RWPE2 (cell line): ENCODE results near the gene MIEF2.

Source experiments
- ATAC-seq: fragments of 200-7000 bp; cut with Tn5 transposase; 3 replicates; pipeline ENCODE4 v1.9.1; 2021; ENCODE audit warnings: low read depth
- DNase-seq: peaks from one replicate; pipeline ENCODE4 v3.0.0-alpha.2; 2020; ENCODE audit warnings: low spot score
- H3K27ac ChIP-seq: fragments of 450-650 bp; 2 replicates; pipeline ENCODE4 v1.5.1; 2017; ENCODE audit warnings: mild to moderate bottlenecking; ENCODE audit not compliant: poor library complexity, severe bottlenecking
- H3K27me3 ChIP-seq: fragments of 250-450 bp; sonication (Bioruptor Pico); 2 replicates; pipeline ENCODE4 v1.5.1; 2021; ENCODE audit warnings: mild to moderate bottlenecking, moderate library complexity; ENCODE audit not compliant: insufficient read depth, poor library complexity, severe bottlenecking
- H3K36me3 ChIP-seq: fragments of 250-450 bp; sonication (Bioruptor Pico); 2 replicates; pipeline ENCODE4 v1.5.1; 2020; ENCODE audit warnings: low read depth, mild to moderate bottlenecking, moderate library complexity
- H3K4me1 ChIP-seq: fragments of 250-450 bp; sonication (Bioruptor Pico); 2 replicates; pipeline ENCODE4 v1.5.1; 2021; ENCODE audit warnings: mild to moderate bottlenecking, moderate library complexity; ENCODE audit not compliant: insufficient read depth, poor library complexity, severe bottlenecking
- H3K4me3 ChIP-seq: fragments of 250-450 bp; sonication (Bioruptor Pico); 2 replicates; pipeline ENCODE4 v1.5.1; 2021; ENCODE audit warnings: mild to moderate bottlenecking, moderate library complexity; ENCODE audit not compliant: severe bottlenecking
- H3K9me3 ChIP-seq: fragments of 250-450 bp; sonication (Bioruptor Pico); 2 replicates; pipeline ENCODE4 v1.5.1; 2021; ENCODE audit warnings: mild to moderate bottlenecking, moderate library complexity; ENCODE audit not compliant: severe bottlenecking
- TF ChIP-seq, protein P1 (sequence below): fragments of 450-650 bp; IDR thresholded peaks from one replicate; pipeline ENCODE4 v1.5.1; 2017; ENCODE audit warnings: mild to moderate bottlenecking, moderate library complexity; ENCODE audit not compliant: poor library complexity, severe bottlenecking

The MIEF2 gene

DNA sequence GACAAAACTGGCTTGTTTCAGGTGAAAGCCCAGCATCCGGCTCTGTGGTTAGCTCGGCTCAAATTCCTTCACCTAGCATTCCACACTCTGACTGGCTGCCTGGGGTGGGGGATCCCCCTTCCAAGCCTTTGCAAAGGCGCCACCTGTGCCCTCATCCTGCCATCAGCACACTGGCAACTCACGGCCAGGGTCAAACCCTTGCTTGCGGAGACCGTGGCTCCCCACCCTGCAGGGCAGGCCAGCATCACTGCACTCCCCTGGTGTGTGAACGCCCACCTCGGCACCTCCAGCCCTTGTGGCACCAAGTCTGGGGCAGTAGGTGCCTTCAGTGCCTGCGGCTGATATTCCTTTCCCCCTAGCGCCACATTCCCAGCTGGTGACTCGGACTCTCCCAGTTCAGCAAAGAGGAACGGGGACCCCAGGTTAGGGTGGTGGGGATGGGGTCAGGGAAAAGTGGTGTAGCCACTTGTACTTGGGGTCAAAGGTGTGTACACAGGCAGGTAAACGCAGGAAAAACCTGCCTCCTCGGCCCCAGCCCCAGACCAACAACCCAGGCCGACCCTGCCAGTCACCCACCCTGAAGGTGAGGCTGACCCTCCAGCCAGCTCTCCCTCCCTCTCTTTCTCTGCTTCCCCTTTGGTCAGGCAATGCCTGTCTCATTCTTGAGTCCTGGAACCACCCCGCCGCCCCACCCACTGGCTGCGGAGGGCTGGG lies 3.0 kb upstream of the MIEF2 start:
- ATAC-seq (peak; percentile 28), DNase-seq (peak; percentile 81)
- peak overlapping the region; percentile 94 for H3K27ac ChIP-seq
- peaks cover 45% of the 10 kb centered on the region for H3K36me3 ChIP-seq
- H3K27me3 ChIP-seq, result no peaks in the 10 kb centered on the region
- peaks cover 17% of the 10 kb centered on the region for H3K4me1 ChIP-seq
- H3K9me3 ChIP-seq, result no peaks in the 10 kb centered on the region
- H3K4me3 ChIP-seq, result peak overlapping the region; percentile 94
- TF ChIP-seq, protein P1, sequence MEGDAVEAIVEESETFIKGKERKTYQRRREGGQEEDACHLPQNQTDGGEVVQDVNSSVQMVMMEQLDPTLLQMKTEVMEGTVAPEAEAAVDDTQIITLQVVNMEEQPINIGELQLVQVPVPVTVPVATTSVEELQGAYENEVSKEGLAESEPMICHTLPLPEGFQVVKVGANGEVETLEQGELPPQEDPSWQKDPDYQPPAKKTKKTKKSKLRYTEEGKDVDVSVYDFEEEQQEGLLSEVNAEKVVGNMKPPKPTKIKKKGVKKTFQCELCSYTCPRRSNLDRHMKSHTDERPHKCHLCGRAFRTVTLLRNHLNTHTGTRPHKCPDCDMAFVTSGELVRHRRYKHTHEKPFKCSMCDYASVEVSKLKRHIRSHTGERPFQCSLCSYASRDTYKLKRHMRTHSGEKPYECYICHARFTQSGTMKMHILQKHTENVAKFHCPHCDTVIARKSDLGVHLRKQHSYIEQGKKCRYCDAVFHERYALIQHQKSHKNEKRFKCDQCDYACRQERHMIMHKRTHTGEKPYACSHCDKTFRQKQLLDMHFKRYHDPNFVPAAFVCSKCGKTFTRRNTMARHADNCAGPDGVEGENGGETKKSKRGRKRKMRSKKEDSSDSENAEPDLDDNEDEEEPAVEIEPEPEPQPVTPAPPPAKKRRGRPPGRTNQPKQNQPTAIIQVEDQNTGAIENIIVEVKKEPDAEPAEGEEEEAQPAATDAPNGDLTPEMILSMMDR, result peak; percentile 29

DNA sequence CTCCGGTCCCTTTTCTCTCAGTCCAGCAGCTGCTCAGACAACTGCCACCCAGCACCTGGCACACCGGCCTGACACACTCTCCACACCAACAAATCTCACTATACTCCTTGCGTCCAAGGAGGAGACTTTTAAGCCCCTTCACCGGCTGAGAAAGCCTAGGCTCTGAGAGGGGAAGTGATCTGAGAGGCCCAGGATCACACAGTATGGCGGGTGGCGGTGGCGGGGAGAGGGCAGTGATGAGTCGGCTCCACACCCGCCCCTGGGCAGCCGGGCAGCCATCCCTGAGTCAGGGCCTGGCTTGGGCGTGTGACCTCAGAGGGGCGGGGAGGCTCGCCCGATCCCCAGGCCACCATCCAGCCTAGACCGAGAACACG lies 2.5 kb upstream of the MIEF2 start:
- Histone ChIP-seq H3K27ac (peak overlapping the region; percentile 94), H3K9me3 (no peaks in the 10 kb centered on the region), H3K27me3 (no peaks in the 10 kb centered on the region), H3K4me3 (peak overlapping the region; percentile 94), H3K4me1 (peaks cover 17% of the 10 kb centered on the region), H3K36me3 (peaks cover 42% of the 10 kb centered on the region)
- TF ChIP-seq, protein P1, result no peak
- peak; percentile 61 for ATAC-seq
- DNase-seq, result peak; percentile 88

DNA sequence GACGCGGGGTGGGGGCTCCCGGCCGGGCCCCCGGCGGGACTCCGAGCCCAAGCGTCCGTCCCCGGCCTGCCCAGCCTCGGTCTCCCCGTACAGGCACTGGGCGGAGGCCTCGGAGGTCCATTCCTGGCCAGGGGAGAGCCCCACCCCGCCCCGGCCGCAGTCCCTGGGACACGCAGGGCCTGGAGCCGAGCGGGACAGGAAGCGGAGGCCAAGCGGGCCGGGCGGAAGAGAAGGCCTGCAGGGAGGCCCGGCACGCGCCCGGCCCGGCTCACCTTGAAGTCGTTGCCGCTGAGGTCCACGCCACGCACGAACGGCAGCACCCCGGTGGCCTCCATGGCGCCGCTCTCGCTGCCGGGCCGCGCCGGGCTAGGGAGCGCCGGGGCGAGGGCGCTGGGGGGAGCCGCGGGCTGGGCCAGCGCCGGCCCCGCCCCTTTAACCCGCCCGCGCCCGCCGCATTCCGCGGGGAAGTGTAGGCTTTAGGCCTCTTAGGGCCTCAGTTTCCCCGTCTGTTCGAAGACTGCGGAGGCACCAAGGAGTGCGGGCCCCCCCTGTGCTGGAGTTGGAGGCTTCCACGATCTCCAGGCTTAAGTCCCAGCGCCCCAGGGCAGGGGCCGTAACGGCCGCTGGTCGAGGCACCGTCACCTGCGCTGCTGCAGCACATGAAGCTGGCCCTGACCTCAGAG lies 2.0 kb upstream of the MIEF2 start, which contains the start of gene FLII:
Gene FLII, minus strand, starts transcription at position 383 of the 683 bp plus-strand sequence. Its CDS starts 48 bp downstream, at position 335.
- Histone ChIP-seq H3K36me3 (peaks cover 42% of the 10 kb centered on the region), H3K27ac (peak within 1 kb of the TSS; percentile 94), H3K4me1 (peaks cover 17% of the 10 kb centered on the region), H3K4me3 (peak within 1 kb of the TSS; percentile 94), H3K27me3 (no peaks in the 10 kb centered on the region), H3K9me3 (no peaks in the 10 kb centered on the region)
- DNase-seq (peak; percentile 52), ATAC-seq (peak; percentile 20)
- TF ChIP-seq, protein P1, result no peak

DNA sequence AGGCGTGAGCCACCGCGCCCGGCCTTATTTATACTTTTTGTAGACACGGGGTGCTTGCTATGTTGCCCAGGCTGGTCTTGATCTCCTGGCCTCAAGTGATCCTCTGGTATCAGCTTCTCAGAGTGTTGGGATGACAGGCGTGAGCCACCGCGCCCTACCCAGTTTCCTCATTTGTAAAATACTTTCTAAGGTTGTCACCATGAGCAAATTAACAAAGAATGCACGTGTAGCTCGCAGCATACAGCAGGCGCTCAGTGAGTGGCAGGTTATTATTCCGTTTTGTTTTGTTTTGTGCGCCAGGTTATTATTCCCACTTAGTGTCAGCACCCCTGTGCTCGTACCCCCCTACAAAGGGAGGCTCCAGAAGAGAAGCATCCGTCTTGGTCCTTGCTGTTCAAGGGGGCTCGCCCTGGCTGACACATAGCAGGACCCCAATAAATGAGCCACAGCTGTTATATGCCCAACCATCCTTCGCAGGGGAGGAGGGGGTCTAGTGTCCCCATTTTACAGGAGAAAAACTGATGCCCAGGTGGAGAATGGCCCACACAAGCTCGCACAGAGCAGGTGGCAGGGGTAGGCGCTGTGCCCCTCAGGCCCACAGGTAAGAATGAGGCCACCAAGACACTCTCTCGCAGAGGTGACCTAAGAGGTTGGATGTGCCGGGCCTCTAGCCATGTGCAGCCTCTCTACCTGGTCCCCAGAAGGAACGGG lies 686 bp upstream of the MIEF2 start:
- H3K27me3 ChIP-seq, result no peaks in the 10 kb centered on the region
- ATAC-seq, result peak; percentile 17
- no peaks in the 10 kb centered on the region for H3K9me3 ChIP-seq
- TF ChIP-seq, protein P1, result no peak
- H3K4me3 ChIP-seq, result peak overlapping the region; percentile 92
- peak overlapping the region; percentile 94 for H3K27ac ChIP-seq
- peaks cover 17% of the 10 kb centered on the region for H3K4me1 ChIP-seq
- DNase-seq, result no peak
- H3K36me3 ChIP-seq, result peaks cover 33% of the 10 kb centered on the region
